ENCODE data around the gene SURF6.

The SURF6 gene

DNA sequence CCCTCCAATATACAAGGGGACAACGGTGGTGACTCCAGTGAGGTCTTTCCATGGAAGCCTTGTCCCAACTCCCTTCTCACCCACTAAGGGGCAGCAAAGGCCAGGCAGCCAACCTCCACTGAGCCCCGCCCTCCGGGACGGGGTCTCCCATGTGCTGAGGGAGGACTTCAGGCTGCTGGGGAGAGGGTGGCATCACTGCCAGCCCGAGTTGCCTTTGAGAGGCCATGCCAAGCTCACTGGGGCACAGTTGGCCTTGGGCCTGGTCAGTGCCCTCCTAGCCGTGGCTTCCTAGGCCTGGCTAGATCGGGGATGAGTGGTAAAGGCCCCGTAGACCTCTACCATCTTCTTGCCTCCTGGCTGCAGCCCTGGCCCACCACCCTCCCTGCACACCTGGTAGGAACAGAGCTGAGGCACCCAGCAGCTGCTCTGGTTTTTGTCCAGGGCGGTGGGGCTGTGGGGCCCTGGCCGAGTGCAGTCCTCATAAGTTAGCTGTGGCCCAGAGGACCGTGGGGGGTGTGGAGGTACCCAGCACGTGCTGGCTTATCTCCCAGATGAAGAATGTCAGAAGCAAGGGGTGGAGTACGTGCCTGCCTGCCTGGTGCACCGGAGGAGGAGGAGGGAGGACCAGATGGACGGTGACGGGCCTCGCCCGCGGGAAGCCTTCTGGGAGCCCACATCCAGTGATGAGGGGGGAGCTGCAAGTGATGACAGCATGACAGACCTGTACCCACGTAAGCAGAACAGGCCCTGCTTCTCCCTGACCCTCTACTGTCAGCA lies 23.6 kb upstream of the SURF6 start:
- Histone ChIP-seq H3K4me1 (ENCODE audit: control insufficient read depth in 1 of 2, insufficient read depth in 1 of 2, low read depth in 1 of 2, low read length in 1 of 2) (peaks cover 22 to 27% of the 10 kb centered on the region in 2 experiments), H3K4me3 (ENCODE audit: low read depth in 1 of 2, low read length in 1 of 2) (no peak overlapping the region), H3K27me3 (no peaks in the 10 kb centered on the region), H3K27ac (no peak overlapping the region), H3K9me3 (no peaks in the 10 kb centered on the region), H3K36me3 (peaks cover 53% of the 10 kb centered on the region)
- TF ChIP-seq CTCF (IDR thresholded peaks at IDR 0.05), result no peak

DNA sequence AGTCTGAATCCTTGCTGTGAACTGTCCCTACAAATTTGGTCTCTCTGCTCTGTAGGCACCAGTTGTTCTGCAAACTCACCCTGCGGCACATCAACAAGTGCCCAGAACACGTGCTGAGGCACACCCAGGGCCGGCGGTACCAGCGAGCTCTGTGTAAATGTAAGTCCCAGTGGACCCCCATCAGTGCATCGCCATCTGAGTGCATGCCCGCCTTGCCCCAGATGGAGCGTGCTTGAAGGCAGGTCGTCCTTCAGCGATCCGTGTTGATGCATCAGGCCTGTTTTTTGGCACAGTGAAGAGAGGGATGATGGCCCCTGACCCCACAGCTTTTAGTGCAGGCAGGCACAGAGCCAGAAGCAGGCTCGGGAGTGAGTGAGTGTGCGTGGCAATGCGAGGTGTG lies 21.7 kb upstream of the SURF6 start:
- no peaks in the 10 kb centered on the region for H3K9me3 ChIP-seq
- no peak overlapping the region for H3K27ac ChIP-seq
- peaks cover 47% of the 10 kb centered on the region for H3K36me3 ChIP-seq
- H3K4me1 ChIP-seq (ENCODE audit: control insufficient read depth in 1 of 2, insufficient read depth in 1 of 2, low read depth in 1 of 2, low read length in 1 of 2), result peaks cover 24 to 30% of the 10 kb centered on the region in 2 experiments
- no peak overlapping the region for H3K4me3 ChIP-seq (ENCODE audit: low read depth in 1 of 2, low read length in 1 of 2)
- H3K27me3 ChIP-seq, result no peaks in the 10 kb centered on the region
- no peak for TF ChIP-seq CTCF (IDR thresholded peaks at IDR 0.05)

GRCh38 chr9:133356391-133357091 lies 20.6 kb upstream of the SURF6 start, which contains the start of the genes SURF1 and SURF2:
Gene SURF1 (minus strand): TSS chr9:133356487. CDS start chr9:133356453, 34 bp downstream.
Gene SURF2 (plus strand): TSS chr9:133356550. CDS start chr9:133356593, 43 bp downstream.
- Histone ChIP-seq H3K36me3 (peaks cover 47% of the 10 kb centered on the region), H3K4me3 (ENCODE audit: low read depth in 1 of 2, low read length in 1 of 2) (peak within 1 kb of the TSS; percentile 79 to 82)

GRCh38 chr9:133355881-133356357 lies 19.9 kb upstream of the SURF6 start:
- TF ChIP-seq CTCF (IDR thresholded peaks at IDR 0.05), result no peak
- peaks cover 47% of the 10 kb centered on the region for H3K36me3 ChIP-seq
- peak overlapping the region; percentile 84 for H3K27ac ChIP-seq
- peak overlapping the region; percentile 79 to 82 for H3K4me3 ChIP-seq (ENCODE audit: low read depth in 1 of 2, low read length in 1 of 2)
- H3K27me3 ChIP-seq, result no peaks in the 10 kb centered on the region
- H3K4me1 ChIP-seq (ENCODE audit: control insufficient read depth in 1 of 2, insufficient read depth in 1 of 2, low read depth in 1 of 2, low read length in 1 of 2), result peaks cover 24 to 30% of the 10 kb centered on the region in 2 experiments
- H3K9me3 ChIP-seq, result no peaks in the 10 kb centered on the region

More at GRCh38 chr9:133356391-133357091, 20.6 kb upstream of the SURF6 start, which contains the start of the genes SURF1 and SURF2:
- Histone ChIP-seq H3K4me1 (ENCODE audit: control insufficient read depth in 1 of 2, insufficient read depth in 1 of 2, low read depth in 1 of 2, low read length in 1 of 2) (peaks cover 24 to 30% of the 10 kb centered on the region in 2 experiments), H3K27me3 (no peaks in the 10 kb centered on the region), H3K27ac (peak within 1 kb of the TSS; percentile 84), H3K9me3 (no peaks in the 10 kb centered on the region)
- no peak for TF ChIP-seq CTCF (IDR thresholded peaks at IDR 0.05)

DNA sequence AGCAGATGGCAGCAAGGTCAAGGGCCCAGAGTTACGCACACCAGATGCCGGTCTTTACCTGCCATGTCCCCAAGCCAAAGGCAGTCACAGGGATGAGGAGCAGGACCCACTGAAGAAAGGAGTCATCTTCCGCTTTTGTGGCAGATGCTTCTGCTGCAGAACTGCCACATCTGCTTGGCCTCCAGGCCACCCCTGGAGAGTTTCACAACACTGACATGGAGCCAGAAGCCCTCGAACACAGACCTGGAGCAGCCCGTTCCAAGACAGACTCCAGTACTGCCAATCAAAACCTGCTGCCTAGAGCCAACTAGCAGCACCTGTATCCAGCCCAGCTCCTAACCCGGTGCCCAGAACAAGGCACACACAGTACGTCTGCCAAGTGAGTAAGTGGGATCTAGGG lies 18.8 kb upstream of the SURF6 start:
- no peak overlapping the region for H3K4me3 ChIP-seq (ENCODE audit: low read depth in 1 of 2, low read length in 1 of 2)
- peaks cover 47% of the 10 kb centered on the region for H3K36me3 ChIP-seq
- no peak overlapping the region for H3K27ac ChIP-seq
- TF ChIP-seq CTCF (IDR thresholded peaks at IDR 0.05), result no peak
- peaks cover 24 to 30% of the 10 kb centered on the region in 2 experiments for H3K4me1 ChIP-seq (ENCODE audit: control insufficient read depth in 1 of 2, insufficient read depth in 1 of 2, low read depth in 1 of 2, low read length in 1 of 2)
- H3K9me3 ChIP-seq, result no peaks in the 10 kb centered on the region
- no peaks in the 10 kb centered on the region for H3K27me3 ChIP-seq
